GM19240 (cell line): ENCODE results near the gene SLC22A14.
"Not testable (repeated sequence)": the region's sequence is repeated elsewhere in the genome, so short reads cannot be mapped to it uniquely, and the experiment has no call there.

Source experiments
- DNase-seq: peaks from one replicate; pipeline ENCODE4 v3.0.0; 2011; ENCODE audit warnings: low spot score; ENCODE audit not compliant: insufficient read length

The SLC22A14 gene, protein sequence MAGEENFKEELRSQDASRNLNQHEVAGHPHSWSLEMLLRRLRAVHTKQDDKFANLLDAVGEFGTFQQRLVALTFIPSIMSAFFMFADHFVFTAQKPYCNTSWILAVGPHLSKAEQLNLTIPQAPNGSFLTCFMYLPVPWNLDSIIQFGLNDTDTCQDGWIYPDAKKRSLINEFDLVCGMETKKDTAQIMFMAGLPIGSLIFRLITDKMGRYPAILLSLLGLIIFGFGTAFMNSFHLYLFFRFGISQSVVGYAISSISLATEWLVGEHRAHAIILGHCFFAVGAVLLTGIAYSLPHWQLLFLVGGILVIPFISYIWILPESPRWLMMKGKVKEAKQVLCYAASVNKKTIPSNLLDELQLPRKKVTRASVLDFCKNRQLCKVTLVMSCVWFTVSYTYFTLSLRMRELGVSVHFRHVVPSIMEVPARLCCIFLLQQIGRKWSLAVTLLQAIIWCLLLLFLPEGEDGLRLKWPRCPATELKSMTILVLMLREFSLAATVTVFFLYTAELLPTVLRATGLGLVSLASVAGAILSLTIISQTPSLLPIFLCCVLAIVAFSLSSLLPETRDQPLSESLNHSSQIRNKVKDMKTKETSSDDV

DNA sequence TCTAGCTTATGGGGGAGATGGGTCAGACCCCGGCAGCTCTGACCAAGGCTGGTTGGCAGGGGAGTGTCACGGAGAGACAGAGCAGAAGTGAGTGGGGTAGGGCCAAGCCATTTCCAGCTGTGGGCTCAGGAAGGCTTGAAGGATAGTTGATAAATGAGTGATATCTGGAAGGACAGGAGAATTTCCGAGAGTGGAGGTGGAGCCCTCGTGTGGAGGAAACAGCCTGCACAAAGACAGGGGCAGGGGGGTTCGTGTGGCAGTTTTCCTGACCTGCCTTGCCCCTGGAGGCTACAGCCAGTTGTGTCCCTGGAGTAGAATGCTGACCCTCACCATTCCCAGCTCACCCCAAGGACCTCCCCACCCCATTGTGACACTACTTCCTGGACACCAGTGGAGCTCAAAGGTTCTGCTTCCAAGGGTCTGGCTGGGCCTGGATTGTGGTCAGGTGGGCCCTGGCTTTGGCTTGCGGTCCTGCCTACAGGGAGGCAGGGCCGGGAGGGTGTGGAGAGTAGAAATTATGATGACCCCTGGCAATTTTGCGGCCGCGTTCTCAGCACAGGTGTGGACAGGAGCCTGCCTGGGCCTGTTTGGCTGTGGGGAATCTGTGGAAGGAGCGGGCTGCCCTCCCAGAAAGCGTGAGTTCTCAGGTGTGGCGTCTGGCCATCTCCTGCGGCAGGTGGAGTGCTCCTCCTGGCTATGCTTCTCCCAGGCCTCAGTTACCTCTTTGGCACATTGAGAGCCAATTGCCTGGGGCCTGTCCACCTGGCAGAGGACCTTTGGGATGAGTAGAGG is at the start of gene SLC22A14:
Gene SLC22A14, plus strand, starts transcription at position 400 of the 792 bp plus-strand sequence. CDS start 23,733 bp downstream, outside the sequence.
- DNase-seq: no peak

DNA sequence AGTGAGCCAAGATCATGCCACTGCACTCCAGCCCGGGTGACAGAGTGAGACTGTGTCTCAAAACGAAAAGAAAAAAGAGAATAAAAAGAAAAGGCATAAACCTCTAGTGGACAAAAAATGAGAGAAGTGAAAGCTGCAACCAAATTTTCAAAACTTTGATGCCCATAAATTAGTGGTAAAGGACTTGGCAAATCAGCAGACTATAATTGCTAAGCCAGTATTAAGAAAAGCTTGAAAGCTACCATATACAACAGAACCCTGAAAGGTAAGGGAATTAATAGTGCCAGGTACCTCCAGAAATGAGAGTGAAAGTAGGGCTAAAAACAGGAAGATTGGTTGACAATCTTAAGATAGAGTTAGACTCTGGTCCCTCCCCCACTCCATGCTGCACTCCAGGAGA is 49.4 kb upstream of the SLC22A14 start:
- no peak for DNase-seq

DNA sequence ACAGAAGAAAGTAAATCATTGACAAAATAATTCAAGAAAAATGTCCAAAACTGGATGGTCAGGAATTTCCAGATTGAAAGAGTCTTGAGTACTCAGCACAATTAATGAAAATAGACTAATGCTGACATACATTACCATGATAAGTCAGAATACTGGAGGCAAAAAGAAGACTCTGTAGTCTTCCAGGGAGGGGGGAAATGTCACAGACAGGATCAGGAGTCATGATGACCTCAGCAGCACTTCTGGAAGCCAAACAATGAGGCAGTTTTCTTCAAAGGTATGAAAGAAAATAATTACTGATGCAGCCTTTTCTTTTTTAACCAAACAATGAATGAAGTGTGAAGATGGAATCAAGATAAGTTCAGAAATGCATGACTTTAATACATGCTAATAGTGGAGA is 46.6 kb upstream of the SLC22A14 start:
- DNase-seq: no peak

DNA sequence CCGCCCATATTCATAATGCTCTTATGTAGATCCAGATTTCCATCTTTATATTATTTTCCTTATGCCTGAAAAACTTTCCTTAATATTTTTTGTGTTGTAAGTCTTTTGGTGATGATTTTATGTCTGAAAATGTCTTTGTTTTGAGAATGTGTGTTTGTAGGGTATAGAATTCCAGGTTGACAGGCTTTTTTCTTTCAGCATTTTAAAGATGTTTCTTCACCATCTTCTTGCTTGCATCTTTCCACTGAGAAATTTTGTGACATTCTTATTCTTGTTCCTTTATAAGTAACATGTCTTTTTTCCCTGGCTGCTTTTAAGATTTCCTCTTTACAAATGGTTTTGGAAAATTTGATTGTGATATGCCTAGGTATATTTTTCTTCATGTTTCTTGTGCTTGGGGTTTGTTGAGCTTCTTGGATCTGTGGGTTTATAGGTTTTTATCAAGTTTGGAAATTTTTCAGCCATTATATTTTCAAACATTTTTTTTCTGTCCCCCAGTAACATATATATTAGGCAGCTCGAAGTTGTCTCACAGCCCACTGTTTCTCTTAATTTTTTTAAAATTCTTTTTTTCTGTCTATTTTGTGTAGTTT is 43.6 kb upstream of the SLC22A14 start:
- no peak for DNase-seq

DNA sequence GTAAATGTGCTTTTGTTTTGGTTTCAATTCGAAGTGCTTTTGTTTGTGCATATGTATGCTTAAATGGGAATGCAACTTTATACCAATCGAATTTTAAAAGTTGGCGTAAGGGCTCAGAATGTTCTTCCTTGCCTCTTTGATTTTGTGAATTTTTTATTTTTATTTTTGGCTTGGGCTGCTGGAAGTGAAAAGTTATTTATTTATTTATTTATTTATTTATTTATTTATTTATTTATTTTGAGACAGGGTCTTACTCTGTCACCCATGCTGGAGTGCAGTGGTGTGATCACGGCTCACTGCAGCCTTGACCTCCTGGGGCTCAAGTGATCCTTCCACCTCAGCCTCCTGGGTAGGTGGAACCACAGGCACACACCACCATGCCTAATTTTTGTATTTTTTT is 39.3 kb upstream of the SLC22A14 start:
- DNase-seq: not testable (repeated sequence)

- DNase-seq: no peak
Measured at GRCh38 chr3:38245930-38246329, 36.2 kb upstream of the SLC22A14 start.

DNA sequence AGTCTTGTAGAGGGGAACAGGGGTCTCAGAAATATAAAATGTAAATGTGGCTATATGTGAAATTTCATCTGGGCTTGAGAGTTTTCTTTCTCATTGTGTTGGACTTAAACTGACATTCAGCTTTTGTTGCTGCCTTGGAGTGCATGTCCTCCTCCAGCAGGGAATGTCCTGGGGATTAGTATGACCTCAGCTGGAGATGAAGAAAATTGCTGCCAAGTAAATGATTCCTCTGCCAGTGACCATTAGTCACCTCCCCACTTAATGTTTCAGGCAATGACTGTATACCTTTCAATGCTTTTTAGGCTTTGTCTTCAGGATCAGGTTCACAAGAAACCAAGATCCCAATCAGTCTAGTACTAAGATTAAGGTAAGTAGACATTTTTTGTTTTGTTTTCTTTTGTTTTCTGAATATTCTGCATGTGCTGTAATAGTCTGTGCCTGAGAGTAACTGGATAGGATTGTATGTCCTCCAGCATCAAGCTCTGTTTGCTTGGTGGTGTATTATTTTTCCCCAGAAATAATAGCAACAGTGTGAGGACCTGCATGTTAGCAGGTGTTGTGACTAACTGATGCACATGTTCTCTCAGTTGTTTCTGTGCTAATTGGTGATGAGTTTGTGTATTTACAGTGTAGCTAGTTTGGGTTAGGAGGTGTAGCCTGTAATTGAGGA is 34.6 kb upstream of the SLC22A14 start:
- DNase-seq: no peak

GRCh38 chr3:38250198-38250597 is 31.9 kb upstream of the SLC22A14 start:
- no peak for DNase-seq

DNA sequence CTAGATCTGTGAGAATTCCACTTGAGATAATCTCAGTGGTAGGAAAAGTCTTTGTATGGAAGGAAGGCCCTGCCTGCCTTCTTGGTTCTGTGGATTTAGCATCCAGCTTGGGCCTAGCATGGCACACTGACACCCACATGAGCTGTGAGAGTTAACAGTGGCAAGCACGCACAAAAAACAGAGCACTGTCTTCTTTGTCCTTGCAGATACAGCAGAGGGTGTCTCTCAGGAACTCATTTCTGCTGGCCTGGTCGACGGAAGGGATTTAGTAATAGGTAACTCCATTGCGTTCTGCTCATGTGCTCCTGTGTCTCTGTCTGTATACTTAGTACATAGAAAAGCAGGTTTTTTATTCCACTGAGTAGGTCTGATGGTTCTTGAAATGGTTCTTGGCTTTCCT is 30.9 kb upstream of the SLC22A14 start:
- DNase-seq: no peak

DNA sequence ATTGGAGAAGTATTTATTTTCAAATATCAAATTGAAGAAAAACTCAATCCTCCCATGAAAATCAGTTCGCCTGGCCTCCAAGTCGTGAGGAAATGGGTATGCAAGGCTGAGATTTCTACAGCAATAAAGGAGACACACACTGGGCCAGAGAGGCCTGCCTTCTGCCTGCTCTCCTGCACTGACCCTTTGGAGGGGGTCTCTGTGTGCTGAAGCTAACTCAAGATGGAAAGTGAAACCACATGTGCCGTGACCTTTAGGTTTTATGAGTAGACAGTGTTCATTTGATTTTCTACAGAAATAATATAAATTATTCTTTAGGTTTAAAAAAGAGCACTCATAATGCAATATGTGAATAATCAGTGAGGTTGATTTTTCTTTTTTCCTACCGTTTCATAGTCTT is 28.4 kb upstream of the SLC22A14 start:
- DNase-seq: no peak

DNA sequence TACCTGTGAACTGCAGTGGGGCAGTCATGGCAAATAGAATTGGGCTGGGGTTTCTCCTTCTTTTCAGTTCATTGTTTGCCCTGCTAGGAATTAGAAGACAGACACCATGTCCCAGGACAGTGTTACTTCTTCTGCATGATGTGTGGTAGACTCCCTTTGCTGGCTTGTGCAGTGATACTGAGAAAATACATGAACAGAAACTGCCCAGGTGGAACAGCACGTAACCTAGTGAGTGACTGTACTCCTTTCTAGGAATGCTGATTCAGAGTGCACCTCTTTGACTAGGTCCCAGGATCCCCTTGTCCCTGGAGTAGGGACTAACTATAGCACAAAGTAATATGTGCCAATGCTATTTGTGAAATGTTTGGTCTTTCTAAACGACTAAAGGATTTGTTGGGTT is 27.2 kb upstream of the SLC22A14 start:
- no peak for DNase-seq

- DNase-seq: no peak
Measured at GRCh38 chr3:38255627-38256026, 26.5 kb upstream of the SLC22A14 start.

GRCh38 chr3:38257583-38257982 is 24.5 kb upstream of the SLC22A14 start:
- DNase-seq: no peak

DNA sequence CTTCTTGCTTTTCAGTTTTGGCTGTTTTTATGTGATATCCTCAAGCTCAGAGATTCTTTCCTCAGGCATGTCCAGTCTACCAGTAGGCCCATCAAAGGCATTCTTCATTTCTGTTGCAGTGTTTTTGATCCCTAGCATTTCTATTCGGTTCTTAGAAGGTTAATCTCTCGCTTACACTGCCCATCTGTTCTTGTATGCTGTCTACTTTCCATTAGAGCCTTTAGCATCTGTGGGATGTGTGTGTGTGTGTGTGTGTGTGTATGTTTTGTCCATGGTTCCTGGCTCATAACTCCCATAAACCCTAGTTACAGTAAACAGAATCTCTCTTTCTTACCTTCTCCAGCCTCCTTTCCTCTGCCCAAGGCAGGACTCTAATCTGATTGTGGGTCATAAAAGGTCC is 21.6 kb upstream of the SLC22A14 start:
- DNase-seq: no peak

- DNase-seq: no peak
Measured at GRCh38 chr3:38264353-38264771, 17.7 kb upstream of the SLC22A14 start.

- no peak for DNase-seq
Measured at GRCh38 chr3:38264779-38265178, 17.3 kb upstream of the SLC22A14 start.

DNA sequence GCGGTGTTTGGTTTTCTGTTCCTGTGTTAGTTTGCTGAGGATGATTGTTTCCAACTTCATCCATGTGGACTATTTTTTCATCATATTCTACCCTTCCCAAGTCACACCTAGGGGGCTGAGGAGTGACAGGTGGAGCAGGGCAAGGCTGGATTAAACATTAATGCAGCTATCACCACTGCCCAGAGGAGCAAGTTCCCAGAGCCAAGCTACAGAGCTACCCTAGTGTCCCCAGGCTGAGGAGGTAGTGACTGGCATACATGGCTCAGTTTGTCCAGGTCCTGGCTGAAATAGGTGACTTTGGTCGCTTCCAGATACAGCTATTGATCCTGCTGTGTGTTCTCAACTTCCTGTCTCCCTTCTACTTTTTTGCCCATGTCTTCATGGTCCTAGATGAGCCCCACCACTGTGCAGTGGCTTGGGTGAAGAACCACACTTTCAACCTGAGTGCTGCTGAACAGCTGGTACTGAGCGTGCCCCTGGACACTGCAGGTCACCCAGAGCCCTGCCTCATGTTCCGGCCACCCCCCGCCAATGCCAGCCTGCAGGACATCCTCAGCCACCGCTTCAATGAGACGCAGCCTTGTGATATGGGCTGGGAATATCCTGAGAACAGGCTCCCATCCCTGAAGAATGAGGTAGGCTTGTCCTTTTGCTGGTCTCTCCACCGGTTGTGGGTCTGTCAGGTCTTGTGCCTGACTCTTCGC is 16.3 kb upstream of the SLC22A14 start, which contains the start of gene SLC22A13:
Gene SLC22A13, plus strand, starts transcription at position 209 of the 704 bp plus-strand sequence. Its CDS starts 49 bp downstream, at position 258.
- DNase-seq: no peak

DNA sequence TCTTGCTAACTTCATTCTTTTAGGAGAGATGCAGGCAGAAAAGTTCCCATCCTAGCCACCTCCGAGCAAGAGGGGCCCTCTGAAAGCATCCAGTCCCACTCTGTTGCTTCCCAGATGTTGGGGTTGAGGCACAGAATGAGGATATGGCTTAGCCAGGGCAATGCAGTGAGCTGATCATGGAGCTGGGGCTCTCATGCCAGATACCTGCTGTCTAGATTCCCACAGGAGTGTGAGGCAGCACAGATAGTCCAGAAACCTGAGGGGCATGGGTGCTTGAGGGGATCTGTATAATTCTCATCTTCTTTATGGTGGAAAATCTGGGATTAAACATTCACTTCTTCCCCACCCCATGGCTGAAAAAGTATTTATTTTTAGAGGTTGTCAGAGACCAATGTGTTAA is 15.3 kb upstream of the SLC22A14 start:
- DNase-seq: no peak

GRCh38 chr3:38267662-38268061 is 14.4 kb upstream of the SLC22A14 start:
- DNase-seq: no peak

- DNase-seq: no peak
Measured at GRCh38 chr3:38268087-38268486, 14.0 kb upstream of the SLC22A14 start.
